GOT3 (cell line): ENCODE results near the gene BCL2L15.
"Not testable (repeated sequence)": the region's sequence is repeated elsewhere in the genome, so short reads cannot be mapped to it uniquely, and the experiment has no call there.

Experiments
- DNase-seq: peaks from one replicate; lab custom pipeline; 2025; ENCODE audit warnings: mixed read lengths; lab: John Stamatoyannopoulos, UW

The BCL2L15 gene

GRCh38 chr1:113870778-113871177 lies 16.6 kb downstream of the BCL2L15 start:
- no peak for DNase-seq

GRCh38 chr1:113868387-113869083 lies 18.8 kb downstream of the BCL2L15 start:
- DNase-seq, result no peak

- no peak for DNase-seq
Measured at GRCh38 chr1:113861641-113862040, 25.7 kb downstream of the BCL2L15 start.

GRCh38 chr1:113860891-113861290 lies 26.5 kb downstream of the BCL2L15 start:
- DNase-seq, result no peak

GRCh38 chr1:113859478-113860175 lies 27.8 kb downstream of the BCL2L15 start:
- DNase-seq, result no peak

- DNase-seq, result no peak
Measured at GRCh38 chr1:113858982-113859381, 28.4 kb downstream of the BCL2L15 start.

- no peak for DNase-seq
Measured at GRCh38 chr1:113858418-113858817, 29.0 kb downstream of the BCL2L15 start.

- no peak for DNase-seq
Measured at GRCh38 chr1:113857776-113858175, 29.6 kb downstream of the BCL2L15 start.

- DNase-seq, result no peak
Measured at GRCh38 chr1:113856401-113856790, 31.0 kb downstream of the BCL2L15 start.

GRCh38 chr1:113855630-113856400 lies 31.6 kb downstream of the BCL2L15 start:
- no peak for DNase-seq

GRCh38 chr1:113854234-113854633 lies 33.1 kb downstream of the BCL2L15 start:
- DNase-seq, result no peak

- not testable (repeated sequence) for DNase-seq
Measured at GRCh38 chr1:113852694-113853093, 34.7 kb downstream of the BCL2L15 start.

GRCh38 chr1:113850127-113850796 lies 37.1 kb downstream of the BCL2L15 start:
- DNase-seq, result no peak

- no peak for DNase-seq
Measured at GRCh38 chr1:113849072-113849471, 38.3 kb downstream of the BCL2L15 start.

- DNase-seq, result no peak
Measured at GRCh38 chr1:113846391-113847035, 40.9 kb downstream of the BCL2L15 start.

- DNase-seq, result no peak
Measured at GRCh38 chr1:113836534-113836933, 50.8 kb downstream of the BCL2L15 start.

GRCh38 chr1:113835686-113836290 lies 51.6 kb downstream of the BCL2L15 start:
- no peak for DNase-seq

GRCh38 chr1:113834716-113835115 lies 52.7 kb downstream of the BCL2L15 start:
- DNase-seq, result no peak
